Endodermal cell (in vitro differentiated cells): Measurements from ENCODE around the gene UPF2. TPM values are rescaled to one million over a fixed set of nuclear protein-coding genes. Genes with fewer than 3 reads are reported as not detected.

ENCODE experiments used
- DNase-seq: peaks from one replicate; pipeline ENCODE4 v3.0.0-alpha.2; 2017
- H3K27ac ChIP-seq: 2 replicates; pipeline ENCODE4 v1.5.1; 2013; ENCODE audit warnings: mild to moderate bottlenecking, low read depth, low read length, moderate library complexity
- H3K27me3 ChIP-seq: 2 replicates; pipeline ENCODE4 v1.6.1; 2013; ENCODE audit warnings: mild to moderate bottlenecking, low read length, moderate library complexity; ENCODE audit not compliant: insufficient read depth, control insufficient read depth, poor library complexity, severe bottlenecking
- H3K36me3 ChIP-seq: 2 replicates; pipeline ENCODE4 v1.7.0; 2013; ENCODE audit warnings: mild to moderate bottlenecking, low read length, moderate library complexity; ENCODE audit not compliant: control insufficient read depth, insufficient read depth
- H3K4me1 ChIP-seq: one replicate; pipeline ENCODE4 v1.7.0; 2013; ENCODE audit warnings: low read length; ENCODE audit not compliant: control insufficient read depth, insufficient read depth
- H3K4me3 ChIP-seq: 2 replicates; pipeline ENCODE4 v1.5.1; 2013; ENCODE audit warnings: mild to moderate bottlenecking, low read length, moderate library complexity
- H3K9ac ChIP-seq: 2 replicates; pipeline ENCODE4 v1.6.1; 2013; ENCODE audit warnings: mild to moderate bottlenecking, low read length, moderate library complexity; ENCODE audit not compliant: poor library complexity, severe bottlenecking; ENCODE audit errors: extremely low read depth
- H3K9me3 ChIP-seq: 2 replicates; pipeline ENCODE4 v1.6.1; 2013; ENCODE audit warnings: mild to moderate bottlenecking, low read length, moderate library complexity; ENCODE audit not compliant: control insufficient read depth
- H3K27ac Mint-ChIP-seq: 2 replicates; pipeline ENCODE4 v1.8.0; 2020; ENCODE audit warnings: mixed read lengths
- H3K27me3 Mint-ChIP-seq: 2 replicates; pipeline ENCODE4 v1.8.0; 2021; ENCODE audit warnings: mild to moderate bottlenecking, mixed read lengths; ENCODE audit not compliant: insufficient read depth
- H3K36me3 Mint-ChIP-seq: 2 replicates; pipeline ENCODE4 v1.8.0; 2020; ENCODE audit warnings: low read depth, mixed read lengths
- H3K4me1 Mint-ChIP-seq: 2 replicates; pipeline ENCODE4 v1.8.0; 2020; ENCODE audit warnings: mixed read lengths
- H3K4me3 Mint-ChIP-seq: 2 replicates; pipeline ENCODE4 v1.8.0; 2020; ENCODE audit warnings: mild to moderate bottlenecking, moderate library complexity, mixed read lengths
- H3K9me3 Mint-ChIP-seq: 2 replicates; pipeline ENCODE4 v1.8.0; 2020; ENCODE audit warnings: mild to moderate bottlenecking, mixed read lengths
- WGBS, 2 experiments: methylation state at CpG; one replicate each; pipeline versions ENCODE4 v1.1.5 to v1.1.7; 2013; ENCODE audit warnings: missing lambda C conversion rate in 2 of 2, mixed read lengths in 1 of 2; ENCODE audit not compliant: insufficient coverage in 1 of 2, insufficient read length in 1 of 2; 5-methylcytosine and 5-hydroxymethylcytosine counted together
- total RNA-seq, 2 donors: library from RNA; stranded (reverse); fragmentation: NEBNext Ultra II Directional in 1 of 2; extraction: Animal tissue kit (Norgen Biotek cat#: 25700) in 1 of 2; gene quantifications; 2 replicates in 1 of 2; 3 replicates in 1 of 2; pipeline ENCODE4 v1.2.1, GENCODE V29; 2021
- TF ChIP-seq, protein P1 (sequence below): fragments of 200-600 bp; sonication (generic); conservative IDR thresholded peaks from 2 replicates; pipeline ENCODE4 v1.5.0; 2021; ENCODE audit warnings: antibody characterized with exemption, mild to moderate bottlenecking

UPF2 gene
- total RNA-seq, 2 donors from 2014 or later = 16.8 to 23.4 TPM

DNA sequence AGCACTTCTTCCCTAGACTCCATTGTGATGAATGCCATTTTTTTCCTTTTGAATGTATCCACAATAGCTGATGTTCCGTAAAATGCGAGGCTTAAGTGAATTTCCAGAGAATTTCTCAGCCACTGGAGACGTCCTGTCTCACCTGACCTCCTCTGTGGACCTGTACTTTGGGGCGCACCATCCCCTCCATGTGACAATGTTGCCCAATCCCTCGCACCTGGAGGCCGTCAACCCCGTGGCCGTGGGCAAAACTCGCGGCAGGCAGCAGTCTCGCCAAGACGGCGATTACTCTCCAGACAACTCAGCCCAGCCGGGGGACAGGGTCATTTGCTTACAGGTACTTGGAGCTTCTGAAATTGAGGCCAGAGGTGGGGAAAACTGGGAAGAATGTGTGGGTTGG, 46.3 kb upstream of the UPF2 start:
- Histone ChIP-seq H3K27me3 (no peaks in the 10 kb centered on the region), H3K9me3 (no peaks in the 10 kb centered on the region), H3K9ac (no peak overlapping the region), H3K4me3 (no peak overlapping the region), H3K36me3 (peaks cover 83% of the 10 kb centered on the region), H3K4me1 (no peaks in the 10 kb centered on the region), H3K27ac (no peak overlapping the region)
- H3K4me1 Mint-ChIP-seq = no peaks in the 10 kb centered on the region
- H3K4me3 Mint-ChIP-seq = no peak overlapping the region
- peaks cover 76% of the 10 kb centered on the region for H3K36me3 Mint-ChIP-seq
- no peak for DNase-seq
- TF ChIP-seq, protein P1, sequence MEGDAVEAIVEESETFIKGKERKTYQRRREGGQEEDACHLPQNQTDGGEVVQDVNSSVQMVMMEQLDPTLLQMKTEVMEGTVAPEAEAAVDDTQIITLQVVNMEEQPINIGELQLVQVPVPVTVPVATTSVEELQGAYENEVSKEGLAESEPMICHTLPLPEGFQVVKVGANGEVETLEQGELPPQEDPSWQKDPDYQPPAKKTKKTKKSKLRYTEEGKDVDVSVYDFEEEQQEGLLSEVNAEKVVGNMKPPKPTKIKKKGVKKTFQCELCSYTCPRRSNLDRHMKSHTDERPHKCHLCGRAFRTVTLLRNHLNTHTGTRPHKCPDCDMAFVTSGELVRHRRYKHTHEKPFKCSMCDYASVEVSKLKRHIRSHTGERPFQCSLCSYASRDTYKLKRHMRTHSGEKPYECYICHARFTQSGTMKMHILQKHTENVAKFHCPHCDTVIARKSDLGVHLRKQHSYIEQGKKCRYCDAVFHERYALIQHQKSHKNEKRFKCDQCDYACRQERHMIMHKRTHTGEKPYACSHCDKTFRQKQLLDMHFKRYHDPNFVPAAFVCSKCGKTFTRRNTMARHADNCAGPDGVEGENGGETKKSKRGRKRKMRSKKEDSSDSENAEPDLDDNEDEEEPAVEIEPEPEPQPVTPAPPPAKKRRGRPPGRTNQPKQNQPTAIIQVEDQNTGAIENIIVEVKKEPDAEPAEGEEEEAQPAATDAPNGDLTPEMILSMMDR = no peak
- H3K9me3 Mint-ChIP-seq = no peaks in the 10 kb centered on the region
- no peaks in the 10 kb centered on the region for H3K27me3 Mint-ChIP-seq
- 97 to 100% methylated on average over 5 to 14 of the region's 14 CpGs for WGBS, 2 experiments
- H3K27ac Mint-ChIP-seq = no peak overlapping the region

DNA sequence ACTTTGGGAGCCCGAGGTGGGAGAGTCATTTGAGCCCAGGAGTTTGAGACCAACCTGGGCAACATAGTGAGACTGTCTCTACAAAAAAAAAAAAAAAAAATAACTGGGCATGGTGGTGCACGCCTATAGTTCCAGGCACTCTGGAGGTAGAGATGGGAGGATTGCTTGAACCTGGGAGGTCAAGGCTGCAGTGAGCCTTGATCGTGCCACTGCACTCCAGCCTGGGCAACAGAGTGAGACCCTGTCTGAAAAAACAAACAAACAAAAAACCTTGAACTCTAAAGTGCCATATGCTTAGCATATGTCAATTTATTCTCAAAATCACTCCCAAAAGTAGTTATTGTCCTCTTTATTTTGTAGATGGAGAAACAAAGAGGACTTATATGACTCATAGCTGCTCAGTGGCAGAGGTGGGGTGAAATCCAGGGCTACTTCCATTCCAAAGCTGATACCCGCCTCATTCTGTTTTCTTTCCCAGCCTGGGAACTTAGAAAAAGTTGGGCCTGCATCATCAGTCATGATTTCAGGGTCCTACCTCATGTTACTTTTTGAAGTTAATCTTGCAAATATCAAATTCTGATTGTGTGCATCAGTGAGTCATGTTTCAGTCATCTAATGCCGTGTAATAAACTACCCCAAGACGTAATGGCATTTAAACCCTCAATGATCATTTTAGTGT, 39.4 kb upstream of the UPF2 start:
- Histone ChIP-seq H3K4me1 (no peaks in the 10 kb centered on the region), H3K4me3 (no peak overlapping the region), H3K27me3 (no peaks in the 10 kb centered on the region), H3K27ac (no peak overlapping the region), H3K36me3 (peaks cover 39% of the 10 kb centered on the region), H3K9me3 (no peaks in the 10 kb centered on the region), H3K9ac (no peak overlapping the region)
- H3K36me3 Mint-ChIP-seq = peaks cover 61% of the 10 kb centered on the region
- TF ChIP-seq, protein P1 = no peak
- no peak for DNase-seq
- 89 to 100% methylated on average over 5 to 6 of the region's 6 CpGs for WGBS, 2 experiments
- no peaks in the 10 kb centered on the region for H3K9me3 Mint-ChIP-seq
- no peaks in the 10 kb centered on the region for H3K27me3 Mint-ChIP-seq
- H3K27ac Mint-ChIP-seq = no peak overlapping the region
- H3K4me3 Mint-ChIP-seq = no peak overlapping the region
- H3K4me1 Mint-ChIP-seq = no peaks in the 10 kb centered on the region

DNA sequence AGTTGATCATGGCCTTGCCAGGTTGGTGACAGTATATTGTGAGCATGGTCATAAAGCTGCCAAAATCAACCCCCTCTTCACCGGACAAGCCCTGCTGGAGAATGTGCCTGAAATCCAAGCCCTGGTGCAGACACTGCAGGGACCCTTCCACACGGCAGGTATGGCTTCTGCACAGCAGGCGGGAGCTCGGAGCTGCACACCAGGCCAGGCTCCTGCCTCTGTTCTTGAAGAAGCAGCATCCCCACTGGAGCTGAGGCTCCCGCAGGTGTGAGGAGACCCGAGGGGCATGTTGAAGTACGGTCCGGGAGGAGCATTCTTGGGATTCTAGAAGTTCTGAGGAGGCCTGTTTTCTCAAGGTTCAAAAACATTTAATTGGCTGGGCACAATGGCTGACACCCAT, 38.9 kb upstream of the UPF2 start:
- Mint-ChIP-seq H3K4me3 (no peak overlapping the region), H3K27me3 (no peaks in the 10 kb centered on the region), H3K27ac (no peak overlapping the region), H3K36me3 (peaks cover 56% of the 10 kb centered on the region), H3K9me3 (no peaks in the 10 kb centered on the region), H3K4me1 (no peaks in the 10 kb centered on the region)
- no peak overlapping the region for H3K27ac ChIP-seq
- TF ChIP-seq, protein P1 = no peak
- no peaks in the 10 kb centered on the region for H3K27me3 ChIP-seq
- H3K4me1 ChIP-seq = no peaks in the 10 kb centered on the region
- 90 to 91% methylated on average over 4 to 8 of the region's 8 CpGs for WGBS, 2 experiments
- no peak overlapping the region for H3K9ac ChIP-seq
- no peaks in the 10 kb centered on the region for H3K9me3 ChIP-seq
- no peak overlapping the region for H3K4me3 ChIP-seq
- peak; percentile 59 for DNase-seq
- peaks cover 34% of the 10 kb centered on the region for H3K36me3 ChIP-seq
